ENCODE results near the gene CFD. TPM values are rescaled to one million over a fixed set of nuclear protein-coding genes. Genes with fewer than 3 reads are reported as not detected.
"Not testable (repeated sequence)": the region's sequence is repeated elsewhere in the genome, so short reads cannot be mapped to it uniquely, and the experiment has no call there.

Gene CFD
- total RNA-seq, 2 experiments from 2014 or later, result 1.4 to 1.7 TPM

GRCh38 chr19:881385-882071, 22.1 kb downstream of the CFD start:
- POLR2A ChIA-PET, result interaction anchor here (0.6 kb wide), 1 partner anchor 11 kb away, joined by 3 read pairs; the partner anchor contains the start of gene MED16
- CTCF ChIA-PET, result interaction anchor here (0.6 kb wide), 1 partner anchor 83 kb away, joined by 3 read pairs; no protein-coding TSS in a partner anchor

- ChIA-PET POLR2A (interaction anchor here (0.5 kb wide), 1 partner anchor 12 kb away, joined by 3 read pairs; no protein-coding TSS in a partner anchor), CTCF (no interaction called here)
Measured at GRCh38 chr19:882871-883497, 23.5 kb downstream of the CFD start.

- ChIA-PET POLR2A (no interaction called here), CTCF (no interaction called here)
Measured at GRCh38 chr19:883661-884211, 24.3 kb downstream of the CFD start.

- POLR2A ChIA-PET, result no interaction called here
- CTCF ChIA-PET, result no interaction called here
Measured at GRCh38 chr19:884420-885211, 25.2 kb downstream of the CFD start.

GRCh38 chr19:885536-886224, 26.2 kb downstream of the CFD start:
- POLR2A ChIA-PET, result no interaction called here

GRCh38 chr19:887072-887471, 27.6 kb downstream of the CFD start:
- ChIA-PET POLR2A (no interaction called here), CTCF (no interaction called here)

More at GRCh38 chr19:885536-886224, 26.2 kb downstream of the CFD start:
- CTCF ChIA-PET, result no interaction called here

GRCh38 chr19:887599-887998, 28.1 kb downstream of the CFD start:
- ChIA-PET POLR2A (no interaction called here), CTCF (interaction anchor here (0.7 kb wide), 1 partner anchor 10 kb away, joined by 4 read pairs; no protein-coding TSS in a partner anchor)

GRCh38 chr19:888581-889385, 29.3 kb downstream of the CFD start:
- ChIA-PET CTCF (interaction anchor here (0.7 to 1.4 kb wide), 3 partner anchors 11 to 25 kb away, joined by 3 to 4 read pairs (median 4); no protein-coding TSS in a partner anchor), POLR2A (no interaction called here)

- CTCF ChIA-PET, result interaction anchor here (1.1 to 1.4 kb wide), 2 partner anchors 13 to 26 kb away, joined by 3 to 4 read pairs; no protein-coding TSS in a partner anchor
Measured at GRCh38 chr19:889662-890295, 30.3 kb downstream of the CFD start.

GRCh38 chr19:890831-891230, 31.4 kb downstream of the CFD start:
- ChIA-PET CTCF (no interaction called here), POLR2A (no interaction called here)

More at GRCh38 chr19:889662-890295, 30.3 kb downstream of the CFD start:
- POLR2A ChIA-PET, result no interaction called here

GRCh38 chr19:891421-892200, 32.1 kb downstream of the CFD start:
- CTCF ChIA-PET, result interaction anchor here (2.3 kb wide), 1 partner anchor 16 kb away, joined by 7 read pairs; no protein-coding TSS in a partner anchor
- POLR2A ChIA-PET, result not testable (repeated sequence)

GRCh38 chr19:892243-892893, 32.9 kb downstream of the CFD start:
- CTCF ChIA-PET, result interaction anchor here (0.8 to 2.3 kb wide), 4 partner anchors 16 to 92 kb away, joined by 3 to 7 read pairs (median 3); partner anchors contain the start of gene WDR18
- POLR2A ChIA-PET, result interaction anchor here (0.6 to 1.4 kb wide), 3 partner anchors 11 to 28 kb away, joined by 3 to 4 read pairs (median 4); no protein-coding TSS in a partner anchor

- ChIA-PET POLR2A (interaction anchor here (0.6 to 1.4 kb wide), 6 partner anchors 10 to 1072 kb away, joined by 3 to 5 read pairs (median 4); no protein-coding TSS in a partner anchor), CTCF (interaction anchor here (0.8 to 2.3 kb wide), 5 partner anchors 10 to 91 kb away, joined by 3 to 7 read pairs (median 3); partner anchors contain the start of gene WDR18)
Measured at GRCh38 chr19:892894-893689, 33.6 kb downstream of the CFD start, which contains the start of the genes MED16 and RNU6-9. Gene MED16, minus strand, starts transcription at chr19:893187. Its CDS starts 2,056 bp downstream, at chr19:891131. Gene RNU6-9, plus strand, starts transcription at chr19:893484.

- ChIA-PET CTCF (interaction anchor here (0.8 to 1.3 kb wide), 2 partner anchors 33 to 92 kb away, joined by 3 read pairs; no protein-coding TSS in a partner anchor), POLR2A (no interaction called here)
Measured at GRCh38 chr19:896434-896833, 37.0 kb downstream of the CFD start.

GRCh38 chr19:896999-897398, 37.5 kb downstream of the CFD start:
- POLR2A ChIA-PET, result no interaction called here

More at GRCh38 chr19:896999-897398, 37.5 kb downstream of the CFD start:
- CTCF ChIA-PET, result interaction anchor here (0.8 to 1.3 kb wide), 2 partner anchors 33 to 92 kb away, joined by 3 read pairs; no protein-coding TSS in a partner anchor

All from activated CD8-positive, alpha-beta memory T cell treated with anti-CD3 and anti-CD28 coated beads for 36 hours (primary cell).